HuH-7.5 (cell line): Measurements from ENCODE around the gene ING5.

Experiments used
- DNase-seq: peaks from one replicate; pipeline ENCODE4 v3.0.0; 2011; ENCODE audit warnings: low spot score

The ING5 gene

GRCh38 chr2:241672243-241673188 is 29.3 kb upstream of the ING5 start:
- DNase-seq = no peak

GRCh38 chr2:241673189-241673663 is 28.6 kb upstream of the ING5 start:
- no peak for DNase-seq

DNA sequence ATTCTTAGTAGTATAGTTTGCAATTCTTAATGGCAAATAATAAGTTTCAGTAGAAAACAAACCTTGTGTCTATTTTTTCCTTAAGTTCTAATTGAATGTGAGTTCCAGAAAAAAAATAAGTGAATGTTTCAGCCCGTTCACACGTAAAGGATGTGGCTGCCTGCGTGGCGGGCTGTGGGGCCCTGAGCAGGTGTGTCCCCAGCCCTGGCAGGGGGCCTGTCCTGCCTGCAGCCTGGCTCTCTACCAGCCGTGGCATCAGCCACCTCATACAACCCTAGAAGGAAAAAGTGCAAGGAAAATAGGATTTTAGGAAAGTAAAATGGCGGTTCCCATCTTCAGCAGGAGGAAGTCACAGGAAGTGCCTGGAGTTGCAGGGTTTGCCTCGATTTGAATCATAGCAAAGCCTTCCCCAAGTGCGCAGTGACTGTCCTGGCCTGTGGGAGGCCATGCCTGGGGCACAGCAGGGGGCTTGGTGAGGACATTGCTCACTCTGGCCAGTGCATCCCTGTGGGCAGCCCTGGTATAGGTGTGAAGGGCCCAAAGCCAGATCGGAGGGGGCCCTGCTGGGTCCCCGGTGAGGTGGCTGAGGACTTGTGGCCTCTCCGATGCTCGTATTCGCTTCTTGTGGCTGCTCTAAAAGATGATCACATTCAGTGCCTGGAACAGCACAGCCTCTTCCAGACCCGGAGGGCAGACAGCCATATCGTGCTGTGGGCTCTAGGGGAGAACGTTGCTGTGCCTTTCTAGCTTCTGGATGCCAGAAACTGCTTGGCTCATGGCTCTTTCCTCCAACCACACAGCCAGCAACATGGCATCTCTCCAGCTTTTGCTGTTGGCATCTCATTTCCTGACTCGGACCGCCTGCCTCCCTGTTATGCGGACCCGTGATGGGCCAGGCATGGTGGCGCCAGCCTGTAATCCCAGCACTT is 27.8 kb upstream of the ING5 start:
- no peak for DNase-seq

GRCh38 chr2:241675885-241676284 is 26.0 kb upstream of the ING5 start:
- DNase-seq = no peak

- DNase-seq = no peak
Measured at GRCh38 chr2:241676665-241677064, 25.2 kb upstream of the ING5 start.

- DNase-seq = no peak
Measured at GRCh38 chr2:241677392-241677791, 24.4 kb upstream of the ING5 start.

- DNase-seq = no peak
Measured at GRCh38 chr2:241678307-241678706, 23.5 kb upstream of the ING5 start.

DNA sequence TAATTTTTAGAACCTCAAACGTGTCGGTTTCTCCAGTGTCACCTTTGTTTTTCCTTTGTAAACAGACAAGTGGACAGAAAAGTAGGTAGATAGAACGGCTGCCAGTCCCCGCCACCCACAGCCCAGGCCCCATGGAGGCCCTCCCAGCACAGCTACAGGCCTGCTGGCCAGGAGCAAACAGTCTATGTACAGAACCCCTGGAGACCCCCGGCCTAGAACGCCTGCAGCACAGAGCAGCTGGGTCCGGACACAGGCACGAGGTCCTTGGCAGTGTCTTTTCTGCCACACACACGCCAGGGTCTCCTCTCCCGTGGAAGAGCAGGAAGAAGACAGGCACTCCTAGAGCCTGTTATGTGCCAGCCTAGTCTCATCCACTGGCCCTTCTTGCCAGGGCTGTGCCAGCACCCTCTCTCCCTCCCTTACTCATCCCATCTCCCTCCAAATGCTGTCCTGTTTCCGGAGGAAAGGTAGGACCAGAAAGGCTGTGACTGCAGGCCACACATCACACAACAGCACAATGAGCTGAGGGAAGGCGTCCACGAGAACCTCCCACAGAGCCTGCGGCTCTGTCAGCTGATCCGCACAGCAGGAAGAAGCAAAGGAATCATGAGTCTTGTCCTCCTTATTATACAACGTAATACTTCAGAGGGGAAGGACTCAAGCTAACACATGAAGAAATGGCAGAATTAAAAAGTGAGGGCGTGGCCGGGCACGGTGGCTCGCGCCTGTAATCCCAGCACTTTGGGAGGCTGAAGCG is 22.9 kb upstream of the ING5 start:
- no peak for DNase-seq

DNA sequence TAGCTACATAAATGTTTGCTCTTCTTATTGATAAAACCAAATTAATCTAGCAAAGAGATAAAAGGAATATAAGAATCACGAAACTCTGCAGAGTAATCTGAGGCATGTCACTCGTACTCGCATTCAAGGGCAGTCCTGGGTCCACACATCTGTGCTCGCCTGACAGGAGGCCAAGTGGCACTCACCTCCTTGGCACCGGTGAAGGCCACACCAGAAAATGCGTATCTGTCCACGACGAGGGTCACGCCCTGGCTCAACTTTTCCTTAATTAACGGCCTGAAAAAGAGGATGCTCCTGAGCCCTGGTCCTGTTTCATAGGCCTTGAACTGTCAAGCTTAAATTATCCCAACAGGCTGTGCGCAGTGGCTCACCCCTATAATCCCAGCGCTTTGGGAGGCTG is 21.8 kb upstream of the ING5 start:
- no peak for DNase-seq

DNA sequence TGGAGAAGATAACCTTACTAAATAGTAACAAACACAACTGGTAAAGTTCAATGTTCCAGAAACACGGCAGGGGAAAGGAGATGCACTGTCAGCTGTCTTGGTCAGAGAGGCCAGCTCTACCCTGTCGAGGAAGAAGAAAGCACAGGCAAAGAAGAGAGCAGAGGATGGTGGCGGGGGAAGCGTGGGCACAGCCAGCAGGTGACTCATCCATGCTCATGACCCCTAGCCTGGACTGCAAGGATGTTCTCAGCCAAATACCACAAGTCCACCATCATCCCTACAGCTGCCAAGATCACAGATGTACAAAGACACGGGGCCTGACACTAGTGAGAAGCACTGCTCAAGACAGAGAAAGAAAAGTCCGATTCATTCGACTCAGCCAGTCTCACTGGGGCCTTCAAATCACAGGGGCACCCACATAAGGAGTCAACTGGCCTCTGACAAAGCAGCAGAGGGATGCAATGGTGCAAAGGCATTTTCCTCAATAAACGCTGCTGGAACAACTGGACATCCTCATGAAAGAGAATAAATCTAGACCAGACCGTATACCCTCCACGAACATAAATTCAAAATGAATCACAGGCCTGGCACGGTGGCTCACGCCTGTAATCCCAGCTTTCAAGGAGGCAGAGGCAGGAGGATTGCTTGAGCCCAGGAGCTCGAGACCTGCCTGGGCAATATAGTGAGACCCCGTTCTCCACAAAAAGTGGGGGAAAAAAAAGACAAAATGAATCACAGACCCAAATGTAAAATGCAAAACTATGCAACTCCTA is 20.8 kb upstream of the ING5 start:
- no peak for DNase-seq

- no peak for DNase-seq
Measured at GRCh38 chr2:241686324-241686649, 15.6 kb upstream of the ING5 start.

DNA sequence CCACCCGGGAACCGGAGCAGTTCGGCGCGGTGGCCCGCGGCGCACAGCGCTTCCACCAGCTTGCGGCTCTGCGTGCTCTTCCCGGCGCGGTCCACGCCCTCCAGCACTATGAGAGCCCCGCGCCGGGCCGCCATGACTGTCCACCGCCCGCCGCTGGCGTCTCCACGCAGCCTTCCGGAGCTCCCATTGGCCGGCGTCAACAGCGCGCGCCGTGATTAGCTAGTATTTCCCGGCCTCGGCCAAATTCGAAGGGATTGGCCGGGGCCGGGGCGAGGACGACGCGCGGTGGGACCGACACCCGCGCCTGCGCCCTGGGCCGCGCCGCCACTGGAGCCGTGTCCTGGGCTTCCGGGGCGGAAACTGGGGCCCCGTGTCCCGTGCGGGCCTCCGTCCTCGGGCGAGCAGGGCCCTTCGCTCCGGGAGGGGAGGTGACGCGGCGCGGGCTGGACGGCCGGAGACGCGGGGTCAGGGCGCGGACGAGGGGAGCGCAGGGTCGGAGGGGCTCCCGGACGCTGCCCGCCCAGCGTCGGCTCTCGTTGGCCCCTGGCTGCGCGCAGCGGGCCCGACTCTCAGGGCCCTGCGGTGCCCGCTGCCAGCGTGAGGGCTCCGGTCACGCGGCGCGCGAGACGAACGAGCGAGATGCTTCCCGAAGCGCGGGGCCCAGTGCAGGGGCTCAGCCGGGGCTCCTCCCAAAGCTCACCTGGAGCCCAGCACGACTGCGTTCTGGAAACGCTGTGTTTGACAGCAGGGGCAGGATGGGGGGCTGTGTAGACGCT is 15.0 kb upstream of the ING5 start, which contains the start of gene DTYMK:
TSS of gene DTYMK (minus strand) at position 166 of the 776 bp plus-strand sequence. CDS start at position 134, 32 bp downstream.
- DNase-seq = peak; percentile 97

GRCh38 chr2:241689306-241689705 is 12.5 kb upstream of the ING5 start:
- no peak for DNase-seq

DNA sequence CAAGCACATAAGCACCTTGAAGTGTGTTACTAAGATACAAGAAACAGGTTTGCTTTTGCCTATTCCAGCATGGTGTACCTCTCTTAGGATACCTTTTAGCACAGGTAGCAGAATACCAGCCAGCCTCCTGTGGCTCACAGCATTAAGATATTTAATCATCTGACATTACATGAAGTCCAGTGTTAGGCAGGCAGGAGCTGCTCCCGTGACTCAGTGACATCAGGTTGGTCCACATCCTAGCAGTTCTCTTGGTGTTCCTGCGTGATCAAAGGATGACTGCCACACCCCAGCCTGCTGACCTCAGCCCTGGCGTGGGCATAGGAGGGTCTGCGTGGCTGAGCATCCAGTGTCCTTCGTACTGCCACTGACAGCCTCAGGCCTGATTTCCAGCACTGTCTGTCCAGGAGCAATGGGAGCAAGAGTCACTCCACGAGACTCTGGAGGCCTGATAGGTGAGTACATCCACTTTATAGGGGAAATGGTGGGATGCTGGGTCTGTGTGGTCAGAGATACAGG is 11.6 kb upstream of the ING5 start:
- no peak for DNase-seq

DNA sequence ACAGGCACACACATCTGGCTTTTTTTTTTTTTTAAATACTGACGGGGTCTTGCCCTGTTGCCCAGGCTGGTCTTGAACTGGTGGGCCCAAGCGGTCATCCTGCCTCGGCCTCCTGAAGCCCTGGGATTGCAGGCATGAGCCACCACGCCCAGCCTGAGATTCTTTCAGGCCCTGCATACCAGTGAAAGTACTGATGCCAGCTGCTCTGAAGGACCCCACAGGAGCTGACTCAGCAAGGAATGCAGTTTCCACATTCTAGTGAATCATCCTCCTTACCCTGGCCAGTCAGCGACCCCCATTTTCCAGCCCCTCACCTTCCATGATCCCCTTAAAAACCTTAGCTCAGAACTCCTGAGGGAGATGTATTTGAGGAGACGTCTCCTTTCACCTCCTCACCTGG is 9.4 kb upstream of the ING5 start:
- DNase-seq = no peak

DNA sequence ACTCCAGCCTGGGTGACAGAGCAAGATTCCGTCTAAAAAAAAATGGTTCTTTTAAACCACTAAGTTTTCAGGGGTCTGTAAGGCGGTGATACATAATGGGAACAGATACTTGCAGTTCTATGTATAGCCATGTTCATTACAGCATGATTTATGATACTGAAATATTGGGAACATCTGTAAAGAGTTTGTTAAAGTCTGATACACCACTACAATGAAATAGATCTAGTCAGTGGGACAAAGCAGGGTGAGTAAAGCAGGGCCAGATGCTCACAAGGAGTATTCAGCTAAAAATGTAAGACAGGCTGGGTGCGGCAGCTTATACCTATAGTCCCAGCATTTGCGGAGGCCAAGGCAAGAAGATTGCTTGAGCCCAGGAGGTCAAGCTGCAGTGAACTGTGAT is 6.2 kb upstream of the ING5 start:
- no peak for DNase-seq

DNA sequence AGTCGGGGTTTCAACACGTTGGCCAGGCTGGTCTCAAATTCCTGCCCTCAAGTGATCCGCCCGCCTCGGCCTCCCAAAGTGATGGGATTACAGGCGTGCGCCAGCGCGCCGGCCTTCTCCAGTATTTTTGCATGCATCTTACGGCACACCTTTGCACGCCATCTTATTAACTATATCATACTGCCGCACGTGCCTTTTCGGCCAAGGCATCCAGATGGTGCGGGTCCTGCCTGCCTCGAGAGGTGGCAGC is 765 bp upstream of the ING5 start:
- DNase-seq = no peak

GRCh38 chr2:241702155-241703031 is 554 bp downstream of the ING5 start:
- peak; percentile 91 for DNase-seq

GRCh38 chr2:241703032-241703604 is 1.3 kb downstream of the ING5 start:
- no peak for DNase-seq
